Smooth muscle cell (in vitro differentiated cells): ENCODE results near the gene SLC30A4. TPM values are rescaled to one million over a fixed set of nuclear protein-coding genes. Genes with fewer than 3 reads are reported as not detected.

Source experiments
- DNase-seq: peaks from one replicate; lab custom pipeline; 2025; ENCODE audit not compliant: unreplicated experiment; lab: John Stamatoyannopoulos, UW
- H2AFZ ChIP-seq: fragments of 200-600 bp; sonication (generic); 2 replicates; pipeline ENCODE4 v1.6.0; 2016; ENCODE audit warnings: antibody characterized with exemption, low read depth, mild to moderate bottlenecking
- H3F3A ChIP-seq: fragments of 200-600 bp; sonication (generic); 2 replicates; pipeline ENCODE4 v1.6.0; 2017; ENCODE audit warnings: antibody characterized with exemption, low read depth
- H3K27ac ChIP-seq: fragments of 200-600 bp; sonication (generic); 2 replicates; pipeline ENCODE4 v1.5.1; 2016; ENCODE audit warnings: low read depth, mild to moderate bottlenecking
- H3K27me3 ChIP-seq: fragments of 200-600 bp; sonication (generic); 2 replicates; pipeline ENCODE4 v1.6.1; 2016; ENCODE audit warnings: low read depth, mild to moderate bottlenecking
- H3K36me3 ChIP-seq: fragments of 200-600 bp; sonication (generic); 2 replicates; pipeline ENCODE4 v1.5.1; 2016; ENCODE audit warnings: low read depth
- H3K4me1 ChIP-seq: fragments of 200-600 bp; sonication (generic); 2 replicates; pipeline ENCODE4 v1.5.1; 2016; ENCODE audit warnings: low read depth
- H3K4me2 ChIP-seq: fragments of 200-600 bp; sonication (generic); 2 replicates; pipeline ENCODE4 v1.6.0; 2016; ENCODE audit warnings: mild to moderate bottlenecking
- H3K4me3 ChIP-seq: fragments of 200-600 bp; sonication (generic); 2 replicates; pipeline ENCODE4 v1.5.1; 2016; ENCODE audit warnings: mild to moderate bottlenecking
- H3K79me2 ChIP-seq: fragments of 200-600 bp; sonication (generic); 2 replicates; pipeline ENCODE4 v1.6.0; 2016; ENCODE audit warnings: low read depth, mild to moderate bottlenecking
- H3K9ac ChIP-seq: fragments of 200-600 bp; sonication (generic); 2 replicates; pipeline ENCODE4 v1.6.0; 2016; ENCODE audit warnings: low read depth
- H3K9me3 ChIP-seq: fragments of 200-600 bp; sonication (generic); replicated peaks from 2 replicates; pipeline ENCODE4 v1.5.1; 2016; ENCODE audit warnings: low read depth
- H4K20me1 ChIP-seq: fragments of 200-600 bp; sonication (generic); 2 replicates; pipeline ENCODE4 v1.6.0; 2016; ENCODE audit warnings: low read depth
- WGBS: methylation state at CpG from one replicate; pipeline ENCODE4 v1.1.7; 2016; ENCODE audit warnings: low lambda C conversion rate; 5-methylcytosine and 5-hydroxymethylcytosine counted together
- polyA plus RNA-seq: library from polyadenylated mRNA; unstranded; fragments of >200 nt; fragmentation: Nextera tagmentation; extraction: Ambion mirVana; gene quantifications from 2 replicates; pipeline ENCODE4 v1.2.1, GENCODE V29; 2016
- total RNA-seq: library from RNA; depleted of rRNA; stranded (reverse); fragments of >200 nt; gene quantifications from 2 replicates; pipeline ENCODE4 v1.2.3, GENCODE V29; 2014
- TF ChIP-seq, protein P1 (sequence below): fragments of 200-600 bp; sonication (generic); IDR thresholded peaks from 2 replicates; pipeline ENCODE4 v1.5.1; 2017; ENCODE audit warnings: borderline replicate concordance, mild to moderate bottlenecking, antibody characterized with exemption; ENCODE audit not compliant: insufficient read depth, poor library complexity, severe bottlenecking

The SLC30A4 gene
- total and polyA plus RNA-seq, 2 experiments from 2014 or later, result 1.9 to 7.9 TPM

DNA sequence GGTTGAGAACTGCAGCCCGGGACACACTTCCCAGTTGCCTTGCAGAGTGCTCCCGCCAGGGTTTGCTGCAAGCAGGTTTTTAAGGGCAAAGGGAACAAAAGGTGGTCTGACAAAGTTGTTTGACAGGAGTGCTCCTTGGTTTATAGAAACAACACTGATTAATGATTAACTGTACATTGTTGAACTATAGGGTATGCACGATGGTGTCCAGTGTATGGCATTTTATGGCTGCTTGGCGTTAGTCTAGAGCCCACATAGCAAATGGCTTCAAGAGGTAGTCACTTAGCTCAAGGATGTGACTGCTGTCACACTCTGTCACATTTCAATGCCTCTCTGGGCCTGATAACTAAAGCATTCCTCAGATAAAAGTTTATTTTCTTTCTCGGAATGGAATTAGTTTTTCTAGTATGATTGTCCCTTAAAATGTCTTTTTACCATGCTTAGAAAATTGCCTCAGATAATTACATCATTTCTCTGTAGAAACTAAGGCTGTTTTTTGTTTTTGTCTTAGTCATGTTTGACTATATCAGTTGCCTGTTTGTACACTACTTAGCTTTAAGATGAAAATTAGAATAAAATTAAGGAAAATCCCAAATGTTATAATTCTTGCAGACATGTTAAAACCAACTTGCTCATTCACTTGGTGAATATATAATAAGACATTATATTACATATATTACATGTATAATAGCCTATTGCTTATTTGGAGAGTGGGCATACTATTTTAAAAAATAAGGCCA, 82.9 kb downstream of the SLC30A4 start:
- DNase-seq, result no peak
- H3K27ac ChIP-seq, result peak overlapping the region; percentile 50

DNA sequence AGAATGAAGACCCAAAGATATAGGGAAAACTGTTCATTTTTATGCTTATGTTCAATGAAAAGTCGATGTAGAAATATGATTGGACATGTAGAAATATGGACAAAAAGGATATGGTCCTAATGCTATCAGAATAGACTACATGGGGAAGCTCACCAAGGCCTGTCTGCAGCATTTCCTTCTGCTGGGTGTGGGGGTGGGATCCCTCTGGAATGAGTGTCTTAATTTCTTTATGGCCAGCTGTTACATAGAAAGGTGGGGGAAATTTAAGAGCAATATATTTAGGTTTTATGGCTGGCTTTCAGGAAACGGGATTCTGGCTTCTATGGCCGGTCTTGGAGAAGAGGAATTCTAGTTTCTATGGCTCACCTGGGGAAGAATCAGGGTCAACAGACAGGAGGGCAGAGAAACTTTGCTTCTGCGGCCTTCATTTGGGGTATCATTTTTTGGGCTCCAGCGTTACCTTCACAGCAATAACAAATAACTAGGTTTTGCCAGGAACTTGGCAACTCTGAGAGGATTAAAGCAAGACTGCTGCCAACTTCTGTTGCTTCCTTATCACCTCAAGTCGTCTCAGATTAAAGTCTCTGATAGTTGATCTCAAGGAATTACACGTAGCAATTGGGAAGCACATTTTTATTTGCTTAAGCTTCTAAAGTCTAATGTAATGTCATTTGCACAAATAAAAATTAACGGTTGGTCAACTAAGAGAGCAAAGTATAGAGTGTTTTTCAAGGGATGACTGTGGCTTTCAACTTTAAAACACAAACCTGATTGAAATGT, 87.2 kb downstream of the SLC30A4 start:
- H3K36me3 ChIP-seq, result no peaks in the 10 kb centered on the region
- H3K9ac ChIP-seq, result no peak overlapping the region
- no peak overlapping the region for H3K27ac ChIP-seq
- H2AFZ ChIP-seq, result no peak overlapping the region
- no peak overlapping the region for H3K4me2 ChIP-seq
- H3K27me3 ChIP-seq, result peaks cover 28% of the 10 kb centered on the region
- TF ChIP-seq, protein P1, sequence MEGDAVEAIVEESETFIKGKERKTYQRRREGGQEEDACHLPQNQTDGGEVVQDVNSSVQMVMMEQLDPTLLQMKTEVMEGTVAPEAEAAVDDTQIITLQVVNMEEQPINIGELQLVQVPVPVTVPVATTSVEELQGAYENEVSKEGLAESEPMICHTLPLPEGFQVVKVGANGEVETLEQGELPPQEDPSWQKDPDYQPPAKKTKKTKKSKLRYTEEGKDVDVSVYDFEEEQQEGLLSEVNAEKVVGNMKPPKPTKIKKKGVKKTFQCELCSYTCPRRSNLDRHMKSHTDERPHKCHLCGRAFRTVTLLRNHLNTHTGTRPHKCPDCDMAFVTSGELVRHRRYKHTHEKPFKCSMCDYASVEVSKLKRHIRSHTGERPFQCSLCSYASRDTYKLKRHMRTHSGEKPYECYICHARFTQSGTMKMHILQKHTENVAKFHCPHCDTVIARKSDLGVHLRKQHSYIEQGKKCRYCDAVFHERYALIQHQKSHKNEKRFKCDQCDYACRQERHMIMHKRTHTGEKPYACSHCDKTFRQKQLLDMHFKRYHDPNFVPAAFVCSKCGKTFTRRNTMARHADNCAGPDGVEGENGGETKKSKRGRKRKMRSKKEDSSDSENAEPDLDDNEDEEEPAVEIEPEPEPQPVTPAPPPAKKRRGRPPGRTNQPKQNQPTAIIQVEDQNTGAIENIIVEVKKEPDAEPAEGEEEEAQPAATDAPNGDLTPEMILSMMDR, result no peak
- H3K79me2 ChIP-seq, result no peaks in the 10 kb centered on the region
- H3K4me3 ChIP-seq, result no peak overlapping the region
- no peaks in the 10 kb centered on the region for H3F3A ChIP-seq
- no peak for DNase-seq
- 77% methylated on average over 8 of the region's 8 CpGs for WGBS
- no peaks in the 10 kb centered on the region for H3K9me3 ChIP-seq
- no peaks in the 10 kb centered on the region for H3K4me1 ChIP-seq
- no peaks in the 10 kb centered on the region for H4K20me1 ChIP-seq

More for the DNA sequence above, 82.9 kb downstream of the SLC30A4 start:
- Histone ChIP-seq H3F3A (no peaks in the 10 kb centered on the region), H3K9ac (no peak overlapping the region), H3K4me3 (no peak overlapping the region), H2AFZ (no peak overlapping the region), H3K36me3 (no peaks in the 10 kb centered on the region), H3K4me2 (no peak overlapping the region), H4K20me1 (no peaks in the 10 kb centered on the region), H3K9me3 (no peaks in the 10 kb centered on the region), H3K27me3 (no peaks in the 10 kb centered on the region), H3K4me1 (no peaks in the 10 kb centered on the region), H3K79me2 (no peaks in the 10 kb centered on the region)
- TF ChIP-seq, protein P1, result no peak
- WGBS, result 70% methylated on average over 5 of the region's 5 CpGs

GRCh38 chr15:45434078-45434567, 88.4 kb downstream of the SLC30A4 start:
- Histone ChIP-seq H3K36me3 (no peaks in the 10 kb centered on the region), H4K20me1 (no peaks in the 10 kb centered on the region), H3K4me1 (no peaks in the 10 kb centered on the region), H3K79me2 (no peaks in the 10 kb centered on the region), H3K4me3 (no peak overlapping the region), H3F3A (no peaks in the 10 kb centered on the region), H3K9me3 (no peaks in the 10 kb centered on the region), H3K27me3 (peaks cover 34% of the 10 kb centered on the region), H3K27ac (no peak overlapping the region), H2AFZ (no peak overlapping the region), H3K9ac (no peak overlapping the region), H3K4me2 (no peak overlapping the region)
- DNase-seq, result no peak
- 98% methylated on average over 2 of the region's 2 CpGs for WGBS
- TF ChIP-seq, protein P1, result no peak
